CD14-positive monocyte (primary cell): ENCODE measurements around the gene MCF2L. TPM values are rescaled to one million over a fixed set of nuclear protein-coding genes. Genes with fewer than 3 reads are reported as not detected.

ENCODE experiments used
- DNase-seq, 3 donors: peaks; one replicate each; pipeline ENCODE4 v3.0.0-alpha.2; 2011 to 2022
- H2AFZ ChIP-seq: 2 replicates; pipeline ENCODE4 v1.6.0; 2012; ENCODE audit warnings: mild to moderate bottlenecking, low read depth, low read length, inconsistent platforms; ENCODE audit not compliant: insufficient read depth, poor library complexity, severe bottlenecking
- H3K27ac ChIP-seq, 2 donors: 1 replicate in 1 of 2; 2 replicates in 1 of 2; pipeline ENCODE4 v1.5.1; 2012 to 2013; ENCODE audit warnings: low read length in 2 of 2, control low read depth in 1 of 2, inconsistent platforms in 1 of 2, low read depth in 1 of 2, mild to moderate bottlenecking in 1 of 2
- H3K27me3 ChIP-seq, 2 donors: one replicate each; pipeline versions ENCODE4 v1.6.0 to v1.6.1; 2011 to 2013; ENCODE audit warnings: low read length in 2 of 2; ENCODE audit not compliant: control insufficient read depth in 2 of 2, insufficient read depth in 2 of 2
- H3K36me3 ChIP-seq, 2 donors: replicated peaks in 1 of 2; 1 replicate in 1 of 2; 2 replicates in 1 of 2; pipeline versions ENCODE4 v1.5.1 to v1.6.1; 2012 to 2013; ENCODE audit warnings: low read length in 2 of 2, control low read depth in 1 of 2, inconsistent platforms in 1 of 2, mild to moderate bottlenecking in 1 of 2; ENCODE audit not compliant: insufficient read depth in 2 of 2, control insufficient read depth in 1 of 2
- H3K4me1 ChIP-seq, 2 donors: 1 replicate in 1 of 2; 2 replicates in 1 of 2; pipeline versions ENCODE4 v1.5.1 to v1.6.1; 2012 to 2013; ENCODE audit warnings: low read length in 2 of 2, control low read depth in 1 of 2, inconsistent platforms in 1 of 2, mild to moderate bottlenecking in 1 of 2, moderate library complexity in 1 of 2; ENCODE audit not compliant: insufficient read depth in 2 of 2, control insufficient read depth in 1 of 2
- H3K4me2 ChIP-seq: replicated peaks from 2 replicates; pipeline ENCODE3; 2012; ENCODE audit warnings: low read length, moderate library complexity, mild to moderate bottlenecking; ENCODE audit not compliant: poor library complexity, severe bottlenecking; ENCODE audit errors: extremely low read depth
- H3K4me3 ChIP-seq, 3 experiments: fragments of 200-600 bp in 1 of 3; sonication (generic) in 1 of 3; replicated peaks in 1 of 3; 1 replicate in 2 of 3; 2 replicates in 1 of 3; pipeline ENCODE4 v1.5.1; 2011 to 2013; ENCODE audit warnings: low read length in 3 of 3, mild to moderate bottlenecking in 3 of 3, control low read depth in 2 of 3, low read depth in 2 of 3, inconsistent platforms in 1 of 3, moderate library complexity in 1 of 3
- H3K79me2 ChIP-seq: 2 replicates; pipeline ENCODE4 v1.6.0; 2012; ENCODE audit warnings: mild to moderate bottlenecking, control low read depth, inconsistent platforms, low read length, moderate library complexity; ENCODE audit not compliant: insufficient read depth
- H3K9ac ChIP-seq: 2 replicates; pipeline ENCODE4 v1.6.0; 2017; ENCODE audit warnings: low read length, mild to moderate bottlenecking; ENCODE audit not compliant: insufficient read depth, poor library complexity, severe bottlenecking
- H3K9me3 ChIP-seq, 2 donors: replicated peaks in 1 of 2; 1 replicate in 1 of 2; 2 replicates in 1 of 2; pipeline versions ENCODE4 v1.5.1 to v1.6.1; 2012 to 2013; ENCODE audit warnings: low read length in 2 of 2, control low read depth in 1 of 2; ENCODE audit not compliant: control insufficient read depth in 1 of 2, insufficient read depth in 1 of 2
- H4K20me1 ChIP-seq: 2 replicates; pipeline ENCODE4 v1.6.0; 2012; ENCODE audit warnings: mild to moderate bottlenecking, low read length, control low read depth, moderate library complexity; ENCODE audit not compliant: insufficient read depth
- H3K27ac Mint-ChIP-seq, 7 donors: one replicate each; pipeline ENCODE4 v1.8.0; 2020; ENCODE audit warnings: mild to moderate bottlenecking in 7 of 7, mixed read lengths in 7 of 7, moderate library complexity in 6 of 7, inconsistent platforms in 2 of 7
- H3K27me3 Mint-ChIP-seq, 3 donors: one replicate each; pipeline ENCODE4 v1.8.0; 2021 to 2022; ENCODE audit warnings: low read depth in 3 of 3, mild to moderate bottlenecking in 3 of 3, mixed read lengths in 3 of 3, moderate library complexity in 3 of 3, inconsistent platforms in 1 of 3
- H3K36me3 Mint-ChIP-seq, 2 donors: one replicate each; pipeline ENCODE4 v1.8.0; 2020; ENCODE audit warnings: mixed read lengths in 2 of 2, inconsistent platforms in 1 of 2, mild to moderate bottlenecking in 1 of 2
- H3K4me1 Mint-ChIP-seq: one replicate; pipeline ENCODE4 v1.8.0; 2020; ENCODE audit warnings: mild to moderate bottlenecking, mixed read lengths
- H3K4me3 Mint-ChIP-seq, 2 donors: one replicate each; pipeline ENCODE4 v1.8.0; 2020; ENCODE audit warnings: mild to moderate bottlenecking in 2 of 2, mixed read lengths in 2 of 2, moderate library complexity in 1 of 2
- H3K9me3 Mint-ChIP-seq, 7 donors: one replicate each; pipeline ENCODE4 v1.8.0; 2020 to 2022; ENCODE audit warnings: mixed read lengths in 7 of 7, mild to moderate bottlenecking in 6 of 7, moderate library complexity in 6 of 7, inconsistent platforms in 2 of 7
- WGBS: methylation state at CpG from one replicate; pipeline ENCODE4 v1.1.5; 2013; ENCODE audit warnings: missing lambda C conversion rate; ENCODE audit not compliant: insufficient coverage; 5-methylcytosine and 5-hydroxymethylcytosine counted together
- intact Hi-C, 2 donors: fragments of 100-400 bp; cut with micrococcal nuclease; formaldehyde crosslinking; loops; one replicate each; pipeline versions ENCODE4 v1.15.0 to v1.15.1; 2023
- polyA plus RNA-seq, 3 donors: library from polyadenylated mRNA; depleted of rRNA in 1 of 3; unstranded in 2 of 3; stranded (reverse) in 1 of 3; fragments of 300-500 nt in 2 of 3; fragments of >200 nt in 1 of 3; fragmentation: Illumina TruSeq in 2 of 3; gene quantifications; 1 replicate in 2 of 3; 2 replicates in 1 of 3; pipeline ENCODE4 v1.2.3, GENCODE V29; 2012 to 2021
- TF ChIP-seq, protein P1 (sequence below): fragments of 200-600 bp; IDR thresholded peaks from one replicate; pipeline ENCODE4 v1.8.0; 2022; ENCODE audit warnings: antibody characterized with exemption, mild to moderate bottlenecking

MCF2L gene
- polyA plus RNA-seq, 3 donors, result not detected

DNA sequence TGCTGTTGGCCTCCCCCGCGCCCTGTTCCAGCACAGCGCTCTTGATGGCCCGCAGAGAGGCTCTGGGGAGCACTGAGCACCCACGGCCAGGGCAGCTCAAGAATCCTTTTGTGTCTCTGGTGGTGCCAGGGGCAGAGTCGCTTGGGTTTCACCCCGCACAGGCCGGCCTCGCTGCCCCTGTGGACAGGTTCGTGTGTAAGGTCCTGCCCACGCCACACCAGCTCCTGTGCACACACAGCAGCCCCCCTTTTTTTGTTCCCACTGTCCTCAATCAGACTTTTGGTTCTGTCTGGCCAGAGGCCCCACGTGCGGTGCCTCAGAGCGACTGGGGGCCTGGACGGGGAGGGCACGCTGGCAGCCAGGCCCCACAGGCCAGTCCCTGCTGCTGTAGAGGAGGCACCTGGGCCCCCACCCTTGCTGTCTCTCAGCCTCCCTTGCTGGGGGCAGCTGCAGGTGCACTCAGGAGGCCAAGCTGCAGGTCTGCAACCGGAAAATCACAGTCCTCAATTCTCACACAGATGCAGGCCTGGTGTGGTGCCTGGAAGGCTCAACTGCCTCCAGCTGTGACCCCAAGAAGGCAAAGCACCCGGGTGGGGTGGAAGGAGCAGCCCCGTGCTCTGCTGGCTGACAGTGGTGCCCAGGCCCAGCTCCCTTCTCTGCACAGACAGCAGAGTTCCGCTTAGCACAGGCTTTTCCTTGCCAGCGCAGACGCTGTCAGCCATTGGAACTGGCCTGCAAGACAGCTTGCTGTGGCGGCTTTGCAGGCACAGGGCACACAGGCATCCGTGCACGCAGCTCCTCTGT, 124.0 kb downstream of the MCF2L start:
- TF ChIP-seq, protein P1, sequence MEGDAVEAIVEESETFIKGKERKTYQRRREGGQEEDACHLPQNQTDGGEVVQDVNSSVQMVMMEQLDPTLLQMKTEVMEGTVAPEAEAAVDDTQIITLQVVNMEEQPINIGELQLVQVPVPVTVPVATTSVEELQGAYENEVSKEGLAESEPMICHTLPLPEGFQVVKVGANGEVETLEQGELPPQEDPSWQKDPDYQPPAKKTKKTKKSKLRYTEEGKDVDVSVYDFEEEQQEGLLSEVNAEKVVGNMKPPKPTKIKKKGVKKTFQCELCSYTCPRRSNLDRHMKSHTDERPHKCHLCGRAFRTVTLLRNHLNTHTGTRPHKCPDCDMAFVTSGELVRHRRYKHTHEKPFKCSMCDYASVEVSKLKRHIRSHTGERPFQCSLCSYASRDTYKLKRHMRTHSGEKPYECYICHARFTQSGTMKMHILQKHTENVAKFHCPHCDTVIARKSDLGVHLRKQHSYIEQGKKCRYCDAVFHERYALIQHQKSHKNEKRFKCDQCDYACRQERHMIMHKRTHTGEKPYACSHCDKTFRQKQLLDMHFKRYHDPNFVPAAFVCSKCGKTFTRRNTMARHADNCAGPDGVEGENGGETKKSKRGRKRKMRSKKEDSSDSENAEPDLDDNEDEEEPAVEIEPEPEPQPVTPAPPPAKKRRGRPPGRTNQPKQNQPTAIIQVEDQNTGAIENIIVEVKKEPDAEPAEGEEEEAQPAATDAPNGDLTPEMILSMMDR, result no peak
- Mint-ChIP-seq H3K4me3 (no peak overlapping the region), H3K36me3 (no peaks in the 10 kb centered on the region), H3K9me3 (no peaks in the 10 kb centered on the region), H3K27ac (no peak overlapping the region), H3K27me3 (peaks cover 0 to 2% (median 0%) of the 10 kb centered on the region in 3 donors), H3K4me1 (no peaks in the 10 kb centered on the region)
- H3K79me2 ChIP-seq, result no peaks in the 10 kb centered on the region
- no peaks in the 10 kb centered on the region for H4K20me1 ChIP-seq
- no peaks in the 10 kb centered on the region for H3K9me3 ChIP-seq
- no peaks in the 10 kb centered on the region for H3K27me3 ChIP-seq
- H2AFZ ChIP-seq, result no peak overlapping the region
- H3K27ac ChIP-seq, result no peak overlapping the region
- H3K9ac ChIP-seq, result no peak overlapping the region
- no peaks in the 10 kb centered on the region for H3K36me3 ChIP-seq
- H3K4me1 ChIP-seq, result no peaks in the 10 kb centered on the region
- intact Hi-C loops, result no loop called here
- no peak for DNase-seq
- H3K4me2 ChIP-seq, result no peak overlapping the region
- WGBS, result 95% methylated on average over 23 of the region's 25 CpGs
- H3K4me3 ChIP-seq, result no peak overlapping the region

DNA sequence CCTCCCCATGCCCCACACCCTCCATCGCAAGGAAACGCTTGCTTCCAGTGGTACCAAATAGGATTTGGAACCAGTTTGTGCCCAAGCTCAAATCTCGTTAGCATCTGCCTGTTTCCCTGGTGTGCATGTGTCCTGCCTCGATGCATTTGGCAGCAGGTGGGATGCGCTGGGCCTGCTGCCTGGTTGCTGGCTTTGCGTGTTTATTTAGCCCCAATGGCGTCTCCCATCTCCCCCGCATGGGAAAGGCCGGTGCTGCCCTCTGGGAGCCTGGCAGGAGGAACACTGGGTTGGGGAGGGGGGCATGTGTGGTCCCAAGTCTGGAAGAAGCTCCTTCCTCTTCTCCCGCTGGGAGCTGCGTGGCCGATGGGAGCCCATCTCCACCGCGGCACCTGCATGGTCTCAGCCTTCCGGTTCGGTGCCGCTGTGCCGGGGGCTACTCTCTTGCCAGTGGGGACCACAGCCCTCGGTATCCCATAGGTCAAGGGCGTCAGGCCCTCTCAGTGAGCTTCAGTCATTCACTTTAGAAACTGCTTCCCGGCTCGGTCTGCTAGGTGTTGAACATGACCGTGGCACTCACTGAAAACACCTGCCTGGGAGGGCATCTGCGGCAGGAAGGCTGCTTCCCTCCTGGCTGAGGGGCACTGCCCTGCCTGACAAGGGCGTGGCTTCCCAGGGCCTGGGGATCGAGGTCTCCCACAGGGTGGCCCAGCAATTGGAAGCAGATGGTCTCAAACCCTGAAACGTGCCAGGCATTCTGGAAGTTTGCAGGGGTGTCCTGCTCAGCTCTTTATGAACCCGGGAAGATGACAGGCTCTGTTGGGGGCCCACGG, 124.8 kb downstream of the MCF2L start:
- no peaks in the 10 kb centered on the region for H3K9me3 ChIP-seq
- H3K27me3 ChIP-seq, result no peaks in the 10 kb centered on the region
- intact Hi-C loops, result no loop called here
- H3K27ac ChIP-seq, result no peak overlapping the region
- no peaks in the 10 kb centered on the region for H3K4me1 Mint-ChIP-seq
- no peak overlapping the region for H3K27ac Mint-ChIP-seq
- no peak overlapping the region for H3K4me2 ChIP-seq
- no peaks in the 10 kb centered on the region for H3K79me2 ChIP-seq
- no peaks in the 10 kb centered on the region for H3K36me3 ChIP-seq
- H3K4me3 ChIP-seq, result no peak overlapping the region
- H3K36me3 Mint-ChIP-seq, result no peaks in the 10 kb centered on the region
- TF ChIP-seq, protein P1, result no peak
- H3K4me3 Mint-ChIP-seq, result no peak overlapping the region
- H3K9ac ChIP-seq, result no peak overlapping the region
- H3K27me3 Mint-ChIP-seq, result peaks cover 0 to 2% (median 0%) of the 10 kb centered on the region in 3 donors
- no peak for DNase-seq
- no peaks in the 10 kb centered on the region for H3K4me1 ChIP-seq
- 91% methylated on average over 24 of the region's 29 CpGs for WGBS
- no peaks in the 10 kb centered on the region for H3K9me3 Mint-ChIP-seq
- no peaks in the 10 kb centered on the region for H4K20me1 ChIP-seq
- H2AFZ ChIP-seq, result no peak overlapping the region
